GM10847 (cell line): ENCODE data around the gene IFNA21.

Experiments
- POLR2A ChIP-seq: IDR thresholded peaks from 2 replicates; pipeline ENCODE4 v1.6.1; 2011; ENCODE audit not compliant: insufficient read length; ENCODE audit errors: extremely low read depth

Gene IFNA21

GRCh38 chr9:21121595-21122251 is 44.7 kb downstream of the IFNA21 start:
- no peak for TF ChIP-seq POLR2A

- TF ChIP-seq POLR2A = no peak
Measured at GRCh38 chr9:21121079-21121478, 45.4 kb downstream of the IFNA21 start.

GRCh38 chr9:21119093-21119770 is 47.2 kb downstream of the IFNA21 start:
- no peak for TF ChIP-seq POLR2A
